HCT116 (cell line): ENCODE data around the gene KIF3C. TPM values are rescaled to one million over a fixed set of nuclear protein-coding genes. Genes with fewer than 3 reads are reported as not detected.

Experiments
- ATAC-seq: fragments of 200-7000 bp; cut with Tn5 transposase; 2 replicates; pipeline ENCODE4 v1.9.1; 2020; ENCODE audit warnings: mild to moderate bottlenecking, moderate library complexity
- BruUV-seq: library from RNA; stranded (reverse); fragments of 400-500 nt; replicated peaks from 2 replicates; lab custom pipeline; 2021; lab: Mats Ljungman, UMichigan
- CTCF ChIA-PET: fragments of 300-600 bp; sonication (Branson Sonifier 250); formaldehyde crosslinking; loops from one replicate; lab custom pipeline; 2021; ENCODE audit warnings: antibody characterized with exemption; lab: Charles Lee
- POLR2A ChIA-PET: fragments of 300-600, 350-600 bp; sonication (Branson Sonifier 250); formaldehyde crosslinking; loops from one replicate; lab custom pipeline; 2021; ENCODE audit warnings: antibody characterized with exemption; lab: Charles Lee
- RAD21 ChIA-PET, 2 experiments: fragments of 300-600 bp; sonication (Branson Sonifier 250); formaldehyde crosslinking; loops; one replicate each; lab custom pipeline; 2023; ENCODE audit warnings: low total read pairs in 2 of 2; ENCODE audit not compliant: uncharacterized antibody in 2 of 2, unreplicated experiment in 2 of 2, low non-redundant PET in 1 of 2; lab: Charles Lee
- DNase-seq: peaks from one replicate; pipeline ENCODE4 v3.0.0-alpha.2; 2010; ENCODE audit warnings: low read depth, low spot score
- H2AFZ ChIP-seq: fragments of 200-600 bp; shearing (Covaris generic), sonication (generic); 2 replicates; pipeline ENCODE4 v1.6.1; 2017; ENCODE audit warnings: low read depth, mixed run types, mixed read lengths, antibody characterized with exemption, low read length; ENCODE audit not compliant: poor library complexity, severe bottlenecking
- H3K27ac ChIP-seq: 2 replicates; pipeline ENCODE4 v1.5.1; 2012; ENCODE audit warnings: low read depth, low read length
- H3K27me3 ChIP-seq: fragments of 200-600 bp; sonication (generic); 2 replicates; pipeline ENCODE4 v1.6.1; 2016; ENCODE audit warnings: mixed run types, low read length, mixed read lengths; ENCODE audit not compliant: insufficient read depth
- H3K36me3 ChIP-seq, 2 experiments: fragments of 200-500 bp in 1 of 2; fragments of 200-600 bp in 1 of 2; sonication (Bioruptor generic) in 1 of 2; sonication (generic) in 1 of 2; 2 replicates each; pipeline versions ENCODE4 v1.5.1 to v1.6.1; 2014 to 2016; ENCODE audit warnings: low read length in 2 of 2, inconsistent platforms in 1 of 2, mixed read lengths in 1 of 2, mixed run types in 1 of 2; ENCODE audit not compliant: insufficient read depth in 2 of 2, control insufficient read depth in 1 of 2
- H3K4me1 ChIP-seq, 2 experiments: fragments of 200-600 bp in 1 of 2; sonication (generic) in 1 of 2; 2 replicates each; pipeline versions ENCODE4 v1.5.1 to v1.6.1; 2012 to 2017; ENCODE audit warnings: low read length in 2 of 2, inconsistent platforms in 1 of 2, mild to moderate bottlenecking in 1 of 2, mixed read lengths in 1 of 2, mixed run types in 1 of 2, moderate library complexity in 1 of 2; ENCODE audit not compliant: insufficient read depth in 2 of 2, control insufficient read depth in 1 of 2
- H3K4me2 ChIP-seq: fragments of 200-600 bp; sonication (generic); 2 replicates; pipeline ENCODE4 v1.6.1; 2017; ENCODE audit warnings: mixed run types, low read length, mixed read lengths
- H3K4me3 ChIP-seq, 2 experiments: fragments of 200-600 bp in 1 of 2; sonication (generic) in 1 of 2; replicated peaks in 1 of 2; 2 replicates each; pipeline ENCODE4 v1.5.1; 2011 to 2016; ENCODE audit warnings: low read length in 2 of 2, control low read depth in 1 of 2, low read depth in 1 of 2, mild to moderate bottlenecking in 1 of 2, mixed read lengths in 1 of 2, mixed run types in 1 of 2
- H3K79me2 ChIP-seq: fragments of 200-600 bp; sonication (generic); 2 replicates; pipeline ENCODE4 v1.6.1; 2017; ENCODE audit warnings: mild to moderate bottlenecking, mixed run types, low read length, moderate library complexity, mixed read lengths; ENCODE audit not compliant: insufficient read depth
- H3K9ac ChIP-seq: fragments of 200-600 bp; sonication (generic); 2 replicates; pipeline ENCODE4 v1.6.1; 2016; ENCODE audit warnings: low read length, mixed read lengths
- H3K9me2 ChIP-seq: fragments of 200-600 bp; sonication (generic), shearing (Covaris generic); 2 replicates; pipeline ENCODE4 v1.6.1; 2017; ENCODE audit warnings: mixed run types, mild to moderate bottlenecking, moderate library complexity; ENCODE audit not compliant: insufficient read depth
- H3K9me3 ChIP-seq, 2 experiments: fragments of 200-500 bp in 1 of 2; fragments of 200-600 bp in 1 of 2; sonication (Bioruptor generic) in 1 of 2; sonication (generic) in 1 of 2; 2 replicates each; pipeline ENCODE4 v1.6.1; 2014 to 2017; ENCODE audit warnings: low read length in 2 of 2, mixed read lengths in 2 of 2, inconsistent platforms in 1 of 2, low read depth in 1 of 2, mild to moderate bottlenecking in 1 of 2, mixed run types in 1 of 2, moderate library complexity in 1 of 2; ENCODE audit not compliant: control insufficient read depth in 1 of 2, insufficient read depth in 1 of 2
- H4K20me1 ChIP-seq: fragments of 200-600 bp; sonication (generic), shearing (Covaris generic); 2 replicates; pipeline ENCODE4 v1.6.1; 2017; ENCODE audit warnings: mixed run types, mild to moderate bottlenecking, moderate library complexity; ENCODE audit not compliant: insufficient read depth
- ATF3 ChIP-seq: IDR thresholded peaks from 2 replicates; pipeline ENCODE4 v1.6.1; 2012
- CBX3 ChIP-seq: IDR thresholded peaks from 2 replicates; pipeline ENCODE4 v1.6.1; 2012; ENCODE audit warnings: low read depth
- CEBPB ChIP-seq: IDR thresholded peaks from 2 replicates; pipeline ENCODE4 v1.6.1; 2012; ENCODE audit warnings: low read depth
- ELF1 ChIP-seq: IDR thresholded peaks from 2 replicates; pipeline ENCODE4 v1.6.1; 2012; ENCODE audit warnings: low read depth, borderline replicate concordance
- EZH2 ChIP-seq: fragments of 200-600 bp; sonication (generic); IDR thresholded peaks from 2 replicates; pipeline ENCODE4 v1.6.1; 2017; ENCODE audit warnings: antibody characterized with exemption, mixed run types
- FOSL1 ChIP-seq: IDR thresholded peaks from 2 replicates; pipeline ENCODE4 v1.6.1; 2012; ENCODE audit warnings: low read depth
- JUND ChIP-seq: IDR thresholded peaks from 2 replicates; pipeline ENCODE4 v1.6.1; 2012
- POLR2AphosphoS5 ChIP-seq: IDR thresholded peaks from 2 replicates; pipeline ENCODE4 v1.6.1; 2011; ENCODE audit warnings: mild to moderate bottlenecking, low read depth, low read length, moderate library complexity
- RAD21 ChIP-seq: IDR thresholded peaks from 2 replicates; pipeline ENCODE4 v1.6.1; 2012; ENCODE audit warnings: low read depth, mild to moderate bottlenecking
- REST ChIP-seq: IDR thresholded peaks from 2 replicates; pipeline ENCODE4 v1.6.1; 2012; ENCODE audit warnings: low read depth
- SIN3A ChIP-seq: IDR thresholded peaks from 2 replicates; pipeline ENCODE4 v1.6.1; 2012; ENCODE audit warnings: low read depth
- SP1 ChIP-seq: IDR thresholded peaks from 2 replicates; pipeline ENCODE4 v1.6.1; 2012; ENCODE audit warnings: low read depth
- SRF ChIP-seq: IDR thresholded peaks from 2 replicates; pipeline ENCODE4 v1.6.1; 2012; ENCODE audit warnings: low read depth
- TCF7L2 ChIP-seq: IDR thresholded peaks from 2 replicates; pipeline ENCODE4 v1.7.0; 2011; ENCODE audit warnings: borderline replicate concordance, inconsistent platforms; ENCODE audit not compliant: insufficient read depth, insufficient read length; ENCODE audit errors: extremely low read depth
- ZFX ChIP-seq: fragments of 450-650 bp; IDR thresholded peaks from 2 replicates; pipeline ENCODE4 v1.6.1; 2017
- ZNF274 ChIP-seq: fragments of 200-500 bp; sonication (Bioruptor generic); IDR thresholded peaks from 2 replicates; pipeline ENCODE4 v1.6.1; 2014; ENCODE audit warnings: mild to moderate bottlenecking, low read depth, low read length, inconsistent platforms
- intact Hi-C: fragments of 100-400 bp; cut with micrococcal nuclease; formaldehyde crosslinking; loops from 2 replicates; pipeline ENCODE4 v1.10.0; 2022
- total RNA-seq: library from RNA; stranded (reverse); gene quantifications from one replicate; pipeline ENCODE4 v1.2.1, GENCODE V29; 2021; ENCODE audit not compliant: unreplicated experiment

Gene KIF3C
- total RNA-seq, 1 experiment from 2014 or later: 5.4 TPM

GRCh38 chr2:25981596-25982272 is 563 bp downstream of the KIF3C start:
- Histone ChIP-seq H3K9me3 (no peaks in the 10 kb centered on the region), H3K79me2 (no peaks in the 10 kb centered on the region), H4K20me1 (no peaks in the 10 kb centered on the region), H3K36me3 (no peaks in the 10 kb centered on the region), H3K27me3 (no peaks in the 10 kb centered on the region), H2AFZ (peak overlapping the region; percentile 48), H3K4me1 (peaks cover 18 to 30% of the 10 kb centered on the region in 2 experiments), H3K4me3 (peak overlapping the region; percentile 47 to 60), H3K9ac (peak overlapping the region; percentile 32), H3K9me2 (no peaks in the 10 kb centered on the region)
- DNase-seq (no peak), ATAC-seq (no peak)
- ChIA-PET RAD21 (no interaction called here), POLR2A (no interaction called here), CTCF (interaction anchor here (0.7 to 1.1 kb wide), 2 partner anchors 164 to 217 kb away, joined by 3 read pairs; no protein-coding TSS in a partner anchor)
- intact Hi-C loops: no loop called here
- TF ChIP-seq SRF (no peak), EZH2 (no peak), SP1 (no peak), CBX3 (no peak), ELF1 (no peak), POLR2AphosphoS5 (no peak), ATF3 (no peak), ZNF274 (no peak), CEBPB (no peak), ZFX (no peak), JUND (no peak), REST (no peak), TCF7L2 (no peak), FOSL1 (no peak), SIN3A (no peak), RAD21 (no peak)
- TF ChIP-seq, all 23 proteins: peak for 0
- BruUV-seq: TSS peak; percentile 46
- H3K4me2 ChIP-seq: peak overlapping the region; percentile 89
- H3K27ac ChIP-seq: no peak overlapping the region; the same call in 1 of the 2 replicates
